Lung (tissue), 12 donors: ENCODE results near the gene SHLD1. TPM values are rescaled to one million over a fixed set of nuclear protein-coding genes. Genes with fewer than 3 reads are reported as not detected.

Experiments
- ATAC-seq: fragments of 200-7000 bp; cut with Tn5 transposase; one replicate; pipeline ENCODE4 v1.9.1; 2020; ENCODE audit warnings: moderate number of reproducible peaks; ENCODE audit not compliant: insufficient read depth, low FRiP score
- DNase-seq, 3 donors: peaks; one replicate each; pipeline ENCODE4 v3.0.0-alpha.2; 2013 to 2017
- H3K27ac ChIP-seq, 2 donors: one replicate each; pipeline ENCODE4 v1.5.1; 2013; ENCODE audit warnings: mild to moderate bottlenecking in 2 of 2, moderate library complexity in 2 of 2, control low read depth in 1 of 2, inconsistent platforms in 1 of 2, low read depth in 1 of 2, low read length in 1 of 2
- H3K27me3 ChIP-seq, 3 donors: one replicate each; pipeline ENCODE4 v1.5.1; 2013; ENCODE audit warnings: low read length in 2 of 3; ENCODE audit not compliant: control insufficient read depth in 3 of 3, insufficient read depth in 3 of 3
- H3K36me3 ChIP-seq, 4 donors: one replicate each; pipeline ENCODE4 v1.5.1; 2013; ENCODE audit warnings: low read length in 4 of 4, mild to moderate bottlenecking in 1 of 4, moderate library complexity in 1 of 4; ENCODE audit not compliant: control insufficient read depth in 4 of 4, insufficient read depth in 4 of 4
- H3K4me1 ChIP-seq, 5 donors: one replicate each; pipeline ENCODE4 v1.5.1; 2013; ENCODE audit warnings: low read length in 5 of 5, mild to moderate bottlenecking in 2 of 5, moderate library complexity in 1 of 5; ENCODE audit not compliant: control insufficient read depth in 5 of 5, insufficient read depth in 5 of 5
- H3K4me3 ChIP-seq: one replicate; pipeline ENCODE4 v1.5.1; 2013; ENCODE audit warnings: mild to moderate bottlenecking, control low read depth, moderate library complexity
- H3K9ac ChIP-seq, 2 donors: one replicate each; pipeline ENCODE4 v1.5.1; 2013; ENCODE audit warnings: low read length in 2 of 2, control low read depth in 1 of 2; ENCODE audit not compliant: insufficient read depth in 1 of 2
- H3K9me3 ChIP-seq, 4 donors: one replicate each; pipeline ENCODE4 v1.5.1; 2013; ENCODE audit warnings: low read length in 3 of 4, mild to moderate bottlenecking in 1 of 4, moderate library complexity in 1 of 4; ENCODE audit not compliant: control insufficient read depth in 4 of 4, insufficient read depth in 3 of 4
- WGBS, 2 donors: extraction: QIAGEN DNeasy Blood & Tissue Kit; methylation state at CpG; one replicate each; pipeline ENCODE4 v1.1.7; 2013; 5-methylcytosine and 5-hydroxymethylcytosine counted together
- polyA plus RNA-seq, 2 donors: library from polyadenylated mRNA; stranded (reverse); fragments of 200-250 nt; gene quantifications; one replicate each; pipeline ENCODE4 v1.2.1, GENCODE V29; 2013
- total RNA-seq, 2 donors: library from RNA; depleted of rRNA in 1 of 2; stranded (reverse); fragments of >200 nt in 1 of 2; gene quantifications; one replicate each; pipeline ENCODE4 v1.2.1, GENCODE V29; 2014 to 2021
- TF ChIP-seq, protein P1 (sequence below): IDR thresholded peaks from 2 replicates; pipeline ENCODE4 v1.5.1; 2012; ENCODE audit warnings: mild to moderate bottlenecking; ENCODE audit errors: control extremely low read depth, extremely low read depth
- donor health status: control.
- donor health status: control.
- donor health status: Bipolar disorder and iron deficiency.
- donor health status: healthy.
- donor health status: DM: yes; HTN: yes; CAD: no.

SHLD1 gene
- total and polyA plus RNA-seq, 4 donors, result 5.0 to 6.8 (median 6.1) TPM

GRCh38 chr20:5706797-5707196, 43.4 kb upstream of the SHLD1 start:
- no peak for DNase-seq
- 94 to 96% methylated on average over 9 of the region's 9 CpGs for whole genome bisulfite sequencing, 2 donors

DNA sequence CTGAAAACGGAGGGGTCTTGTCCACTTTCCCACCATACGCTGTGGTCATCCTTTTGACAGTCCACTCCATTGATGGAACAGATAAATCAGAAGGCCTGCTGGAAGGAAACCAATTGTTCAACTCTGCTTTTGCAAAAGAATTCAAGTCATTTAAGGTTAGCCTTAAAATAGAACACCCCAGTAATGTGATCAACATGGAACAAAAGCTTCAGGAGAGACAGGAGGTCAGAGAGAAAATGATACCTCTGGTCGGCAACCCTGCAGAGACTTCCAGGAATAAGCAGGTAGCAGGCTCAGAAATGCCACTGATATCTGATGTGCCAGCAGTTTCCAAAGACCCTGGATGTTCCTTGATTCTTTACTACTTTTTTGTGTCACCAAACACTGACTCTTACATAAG, 39.6 kb upstream of the SHLD1 start:
- no peaks in the 10 kb centered on the region for H3K9me3 ChIP-seq
- TF ChIP-seq, protein P1, sequence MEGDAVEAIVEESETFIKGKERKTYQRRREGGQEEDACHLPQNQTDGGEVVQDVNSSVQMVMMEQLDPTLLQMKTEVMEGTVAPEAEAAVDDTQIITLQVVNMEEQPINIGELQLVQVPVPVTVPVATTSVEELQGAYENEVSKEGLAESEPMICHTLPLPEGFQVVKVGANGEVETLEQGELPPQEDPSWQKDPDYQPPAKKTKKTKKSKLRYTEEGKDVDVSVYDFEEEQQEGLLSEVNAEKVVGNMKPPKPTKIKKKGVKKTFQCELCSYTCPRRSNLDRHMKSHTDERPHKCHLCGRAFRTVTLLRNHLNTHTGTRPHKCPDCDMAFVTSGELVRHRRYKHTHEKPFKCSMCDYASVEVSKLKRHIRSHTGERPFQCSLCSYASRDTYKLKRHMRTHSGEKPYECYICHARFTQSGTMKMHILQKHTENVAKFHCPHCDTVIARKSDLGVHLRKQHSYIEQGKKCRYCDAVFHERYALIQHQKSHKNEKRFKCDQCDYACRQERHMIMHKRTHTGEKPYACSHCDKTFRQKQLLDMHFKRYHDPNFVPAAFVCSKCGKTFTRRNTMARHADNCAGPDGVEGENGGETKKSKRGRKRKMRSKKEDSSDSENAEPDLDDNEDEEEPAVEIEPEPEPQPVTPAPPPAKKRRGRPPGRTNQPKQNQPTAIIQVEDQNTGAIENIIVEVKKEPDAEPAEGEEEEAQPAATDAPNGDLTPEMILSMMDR, result no peak
- ATAC-seq (no peak), DNase-seq (no peak)
- H3K4me3 ChIP-seq, result no peak overlapping the region
- no peaks in the 10 kb centered on the region for H3K36me3 ChIP-seq
- 76 to 77% methylated on average over 3 of the region's 3 CpGs for WGBS, 2 donors
- H3K27ac ChIP-seq, result no peak overlapping the region
- no peaks in the 10 kb centered on the region for H3K27me3 ChIP-seq
- H3K9ac ChIP-seq, result no peak overlapping the region
- peaks cover 0 to 2% (median 0%) of the 10 kb centered on the region in 5 donors for H3K4me1 ChIP-seq

More at GRCh38 chr20:5706797-5707196, 43.4 kb upstream of the SHLD1 start:
- no peak overlapping the region for H3K4me3 ChIP-seq
- H3K4me1 ChIP-seq, result peaks cover 0 to 2% (median 0%) of the 10 kb centered on the region in 5 donors
- no peak overlapping the region for H3K9ac ChIP-seq
- no peak overlapping the region for H3K27ac ChIP-seq
- TF ChIP-seq, protein P1, result no peak
- no peaks in the 10 kb centered on the region for H3K9me3 ChIP-seq
- no peaks in the 10 kb centered on the region for H3K36me3 ChIP-seq
- ATAC-seq, result no peak
- H3K27me3 ChIP-seq, result no peaks in the 10 kb centered on the region

- peak; percentile 26 to 63 (median 59) for DNase-seq
- peak; percentile 34 for ATAC-seq
- Histone ChIP-seq H3K4me3 (no peak overlapping the region), H3K9me3 (no peaks in the 10 kb centered on the region), H3K9ac (no peak overlapping the region), H3K27ac (no peak overlapping the region), H3K4me1 (peaks cover 0 to 2% (median 0%) of the 10 kb centered on the region in 5 donors), H3K27me3 (no peaks in the 10 kb centered on the region), H3K36me3 (no peaks in the 10 kb centered on the region)
- 55 to 56% methylated on average over 4 of the region's 4 CpGs for WGBS, 2 donors
- TF ChIP-seq, protein P1, result no peak
Measured at GRCh38 chr20:5714261-5715041, 35.8 kb upstream of the SHLD1 start.
